WERI-Rb-1 (cell line): ENCODE results near the gene TLR1.

Source experiments
- DNase-seq: peaks from one replicate; pipeline ENCODE4 v3.0.0-alpha.2; 2020
- H3K27ac ChIP-seq: fragments of 250-450 bp; sonication (Bioruptor Pico); 2 replicates; pipeline ENCODE4 v1.5.1; 2020; ENCODE audit warnings: mild to moderate bottlenecking, moderate library complexity
- H3K27me3 ChIP-seq: fragments of 250-450 bp; sonication (Bioruptor Pico); 2 replicates; pipeline ENCODE4 v1.5.1; 2021; ENCODE audit warnings: mild to moderate bottlenecking, low read depth, moderate library complexity; ENCODE audit not compliant: insufficient read depth, severe bottlenecking
- H3K36me3 ChIP-seq: fragments of 250-450 bp; sonication (Bioruptor Pico); 2 replicates; pipeline ENCODE4 v1.5.1; 2020; ENCODE audit warnings: mild to moderate bottlenecking, moderate library complexity
- H3K4me3 ChIP-seq: 2 replicates; pipeline ENCODE4 v1.5.1; 2011; ENCODE audit warnings: low read depth, mild to moderate bottlenecking, control low read depth, low read length
- H3K9me3 ChIP-seq: fragments of 250-450 bp; sonication (Bioruptor Pico); 2 replicates; pipeline ENCODE4 v1.5.1; 2021; ENCODE audit warnings: mild to moderate bottlenecking, moderate library complexity; ENCODE audit not compliant: severe bottlenecking
- TF ChIP-seq, protein P1 (sequence below): IDR thresholded peaks from 2 replicates; pipeline ENCODE4 v1.5.1; 2011; ENCODE audit warnings: low read depth, mild to moderate bottlenecking, control low read depth, inconsistent platforms, low read length

TLR1 gene

DNA sequence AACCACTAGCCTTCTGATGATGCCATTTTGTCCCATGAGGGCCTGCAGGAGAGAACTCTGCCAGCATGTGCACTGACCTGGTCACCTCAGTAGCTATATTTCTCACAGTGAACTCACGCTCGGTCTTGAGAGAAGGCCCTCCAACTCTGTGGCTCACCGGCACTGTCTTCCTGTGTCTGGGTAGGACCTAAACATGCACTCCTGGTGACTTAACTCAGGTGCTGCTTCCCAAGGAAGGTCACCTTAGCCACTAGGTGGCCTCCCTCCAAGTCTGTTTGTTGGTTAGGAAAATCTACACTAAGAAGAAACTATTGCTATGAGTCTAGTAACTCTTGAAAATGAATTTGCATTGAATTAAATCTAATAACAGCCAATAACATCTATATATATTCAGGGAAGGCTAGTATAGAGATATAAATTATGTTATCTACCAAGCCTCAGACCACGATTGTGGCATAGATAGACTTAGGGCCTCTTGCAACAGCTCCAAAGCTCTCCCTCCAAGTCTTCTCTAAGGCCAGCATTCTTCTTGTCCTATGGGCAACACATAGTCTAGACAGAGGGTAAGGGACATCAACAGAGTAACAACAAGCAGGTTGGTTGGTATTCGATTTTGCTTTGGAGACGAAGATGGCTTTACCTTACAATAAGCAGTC, 46.5 kb downstream of the TLR1 start:
- H3K9me3 ChIP-seq, result no peaks in the 10 kb centered on the region
- H3K27me3 ChIP-seq, result no peaks in the 10 kb centered on the region
- no peak overlapping the region for H3K27ac ChIP-seq
- H3K36me3 ChIP-seq, result no peaks in the 10 kb centered on the region
- TF ChIP-seq, protein P1, sequence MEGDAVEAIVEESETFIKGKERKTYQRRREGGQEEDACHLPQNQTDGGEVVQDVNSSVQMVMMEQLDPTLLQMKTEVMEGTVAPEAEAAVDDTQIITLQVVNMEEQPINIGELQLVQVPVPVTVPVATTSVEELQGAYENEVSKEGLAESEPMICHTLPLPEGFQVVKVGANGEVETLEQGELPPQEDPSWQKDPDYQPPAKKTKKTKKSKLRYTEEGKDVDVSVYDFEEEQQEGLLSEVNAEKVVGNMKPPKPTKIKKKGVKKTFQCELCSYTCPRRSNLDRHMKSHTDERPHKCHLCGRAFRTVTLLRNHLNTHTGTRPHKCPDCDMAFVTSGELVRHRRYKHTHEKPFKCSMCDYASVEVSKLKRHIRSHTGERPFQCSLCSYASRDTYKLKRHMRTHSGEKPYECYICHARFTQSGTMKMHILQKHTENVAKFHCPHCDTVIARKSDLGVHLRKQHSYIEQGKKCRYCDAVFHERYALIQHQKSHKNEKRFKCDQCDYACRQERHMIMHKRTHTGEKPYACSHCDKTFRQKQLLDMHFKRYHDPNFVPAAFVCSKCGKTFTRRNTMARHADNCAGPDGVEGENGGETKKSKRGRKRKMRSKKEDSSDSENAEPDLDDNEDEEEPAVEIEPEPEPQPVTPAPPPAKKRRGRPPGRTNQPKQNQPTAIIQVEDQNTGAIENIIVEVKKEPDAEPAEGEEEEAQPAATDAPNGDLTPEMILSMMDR, result peak; percentile 69
- no peak overlapping the region for H3K4me3 ChIP-seq
- DNase-seq, result peak; percentile 33

DNA sequence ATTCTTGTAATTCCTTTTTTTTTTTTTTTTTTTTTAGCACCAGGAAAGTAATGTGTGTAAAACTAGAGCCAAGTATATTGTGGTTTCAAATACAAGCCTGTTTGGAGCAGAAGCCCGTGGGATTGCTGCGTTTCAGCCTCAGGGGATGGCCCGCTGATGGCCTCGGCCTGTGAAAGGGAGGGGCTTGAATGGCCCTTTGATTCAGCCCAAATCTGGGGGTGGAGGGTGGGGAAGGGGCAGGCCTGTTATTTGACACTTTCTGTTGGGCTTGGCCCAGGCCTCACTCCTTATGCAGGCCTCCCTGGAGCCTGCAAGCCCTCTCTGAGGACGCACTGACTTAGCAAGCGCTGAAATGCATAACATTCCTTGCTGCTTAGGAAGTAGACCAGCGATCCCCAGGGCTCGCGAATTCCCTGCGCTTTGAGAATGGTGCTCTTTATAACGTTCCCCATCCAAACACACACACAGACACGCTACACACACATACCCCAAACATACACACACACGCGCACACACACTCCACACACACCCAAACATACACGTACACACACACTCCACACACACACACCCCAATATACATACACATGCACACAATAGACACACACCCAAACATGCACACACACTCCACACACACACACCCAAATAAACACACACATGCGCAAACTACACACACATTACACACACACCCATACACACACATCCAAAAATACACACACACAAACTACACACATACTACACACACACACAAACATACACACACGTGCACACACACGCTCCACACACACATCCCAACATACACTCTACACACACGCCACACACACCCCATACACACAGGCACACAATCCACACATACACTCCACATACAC, 51.4 kb downstream of the TLR1 start:
- Histone ChIP-seq H3K36me3 (no peaks in the 10 kb centered on the region), H3K9me3 (peaks cover 1% of the 10 kb centered on the region), H3K27me3 (no peaks in the 10 kb centered on the region), H3K4me3 (no peak overlapping the region), H3K27ac (no peak overlapping the region)
- no peak for DNase-seq
- TF ChIP-seq, protein P1, result no peak

DNA sequence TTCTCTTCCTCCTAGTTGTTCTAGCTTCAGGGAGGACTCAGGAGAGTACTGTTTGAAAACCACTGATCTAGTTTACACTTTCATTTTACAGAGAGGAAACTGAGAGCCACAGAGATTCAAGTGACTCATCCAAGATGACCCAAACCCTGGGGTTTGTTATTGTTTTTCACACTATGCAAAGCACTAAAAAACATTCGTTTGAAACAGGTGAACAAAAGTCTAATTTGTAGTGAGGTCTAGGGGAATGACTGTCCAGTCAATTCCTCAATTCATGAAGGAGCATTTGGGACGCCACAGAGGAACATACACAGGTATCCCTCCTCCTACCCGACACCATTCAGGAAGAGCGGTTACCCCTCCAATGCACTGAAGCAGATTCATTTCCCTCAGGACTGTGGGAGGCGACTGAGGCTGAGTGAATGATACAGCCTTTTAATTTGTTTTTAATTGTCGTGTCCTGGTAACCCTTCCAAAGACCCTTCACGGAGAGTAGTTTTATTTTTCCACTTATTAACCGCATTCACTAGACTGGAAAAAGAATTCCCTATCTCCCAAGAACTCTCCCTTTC, 52.1 kb downstream of the TLR1 start:
- Histone ChIP-seq H3K27ac (no peak overlapping the region), H3K9me3 (peaks cover 6% of the 10 kb centered on the region), H3K36me3 (no peaks in the 10 kb centered on the region), H3K4me3 (no peak overlapping the region), H3K27me3 (no peaks in the 10 kb centered on the region)
- TF ChIP-seq, protein P1, result no peak
- DNase-seq, result no peak

DNA sequence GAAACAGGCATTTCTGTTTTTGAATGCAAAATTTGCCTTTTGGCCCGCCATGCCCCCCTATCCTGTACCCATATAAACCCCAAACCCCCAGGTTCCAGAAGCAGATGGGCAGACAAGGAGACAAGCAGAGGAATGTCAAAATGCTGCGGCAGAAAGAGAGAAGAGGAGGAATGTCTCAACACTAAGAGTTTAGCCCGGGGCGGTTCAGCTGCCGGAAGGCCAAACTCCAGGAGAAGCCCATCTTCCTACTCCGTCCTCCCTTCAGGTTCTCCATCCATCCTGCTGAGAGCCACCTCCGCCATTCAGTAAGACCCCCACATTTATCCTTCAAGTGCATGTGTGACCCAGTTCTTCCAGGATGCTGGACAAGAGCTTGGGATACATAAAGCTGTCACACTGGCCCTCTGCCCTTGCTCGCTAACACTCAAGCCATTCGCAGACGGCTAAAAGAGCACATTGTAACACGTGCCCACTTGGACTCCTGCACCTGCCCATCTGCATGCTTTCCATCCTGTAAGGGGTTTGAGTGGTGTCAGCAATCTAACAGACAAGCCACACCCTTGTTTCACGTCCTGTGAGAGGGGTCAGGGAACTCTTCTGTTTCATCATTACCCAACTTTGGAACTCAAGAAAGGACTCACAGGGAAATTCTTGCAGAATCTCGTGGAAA, 53.1 kb downstream of the TLR1 start:
- TF ChIP-seq, protein P1, result no peak
- no peak overlapping the region for H3K27ac ChIP-seq
- no peak for DNase-seq
- peaks cover 6% of the 10 kb centered on the region for H3K9me3 ChIP-seq
- no peaks in the 10 kb centered on the region for H3K36me3 ChIP-seq
- H3K27me3 ChIP-seq, result no peaks in the 10 kb centered on the region
- no peak overlapping the region for H3K4me3 ChIP-seq

DNA sequence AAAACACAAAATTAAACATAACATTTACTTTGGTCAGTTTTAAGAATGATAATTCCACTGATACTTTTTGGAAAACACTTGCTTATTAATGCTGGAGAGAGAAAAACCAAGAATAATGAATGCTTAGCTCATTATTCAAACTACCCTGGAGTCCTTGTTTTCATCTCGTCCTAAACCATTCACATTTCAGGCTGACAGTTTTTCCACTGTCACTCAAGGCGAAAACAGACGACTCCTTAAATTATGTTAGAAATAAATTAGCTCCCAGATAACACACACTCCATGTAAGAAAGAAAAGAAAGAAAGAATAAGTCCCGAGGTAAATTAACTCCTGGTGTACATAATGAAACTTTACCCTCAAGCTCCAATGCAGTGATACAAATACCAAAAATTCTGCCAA, 55.3 kb downstream of the TLR1 start:
- TF ChIP-seq, protein P1, result no peak
- no peaks in the 10 kb centered on the region for H3K27me3 ChIP-seq
- no peak overlapping the region for H3K27ac ChIP-seq
- no peak for DNase-seq
- H3K36me3 ChIP-seq, result no peaks in the 10 kb centered on the region
- no peak overlapping the region for H3K4me3 ChIP-seq
- H3K9me3 ChIP-seq, result peaks cover 6% of the 10 kb centered on the region
